Activated CD4-positive, CD25-positive, alpha-beta regulatory T cell (primary cell): Measurements from ENCODE around the gene SAMD3.
"Not testable (repeated sequence)": the region's sequence is repeated elsewhere in the genome, so short reads cannot be mapped to it uniquely, and the experiment has no call there.

Experiments used
- DNase-seq, 4 experiments: peaks; one replicate each; lab custom pipeline; 2025; lab: John Stamatoyannopoulos, UW

Gene SAMD3

GRCh38 chr6:130129762-130130246, 92.9 kb downstream of the SAMD3 start:
- DNase-seq, result no peak

- DNase-seq, result no peak
These were observed 94.4 kb downstream of the SAMD3 start for GRCh38 chr6:130128326-130128725.

- no peak for DNase-seq
These were observed 95.6 kb downstream of the SAMD3 start for GRCh38 chr6:130127195-130127594.

- no peak for DNase-seq
These were observed 100.5 kb downstream of the SAMD3 start for GRCh38 chr6:130122243-130122642.

- no peak for DNase-seq
These were observed 102.0 kb downstream of the SAMD3 start for GRCh38 chr6:130120731-130121130.

- DNase-seq, result no peak
These were observed 103.5 kb downstream of the SAMD3 start for GRCh38 chr6:130119211-130119610.

- DNase-seq, result no peak
These were observed 104.5 kb downstream of the SAMD3 start for GRCh38 chr6:130118236-130118635.

GRCh38 chr6:130117187-130117701, 105.5 kb downstream of the SAMD3 start:
- not testable (repeated sequence) for DNase-seq

GRCh38 chr6:130116273-130116672, 106.5 kb downstream of the SAMD3 start:
- no peak for DNase-seq

GRCh38 chr6:130115036-130115435, 107.7 kb downstream of the SAMD3 start:
- DNase-seq, result no peak

GRCh38 chr6:130113201-130113710, 109.5 kb downstream of the SAMD3 start:
- DNase-seq, result no peak

GRCh38 chr6:130111031-130111430, 111.7 kb downstream of the SAMD3 start:
- DNase-seq, result no peak

- DNase-seq, result no peak
These were observed 115.0 kb downstream of the SAMD3 start for GRCh38 chr6:130107710-130108109.

- DNase-seq, result no peak
These were observed 116.6 kb downstream of the SAMD3 start for GRCh38 chr6:130105996-130106704.

GRCh38 chr6:130099119-130099518, 123.6 kb downstream of the SAMD3 start:
- no peak for DNase-seq

GRCh38 chr6:130098317-130098716, 124.4 kb downstream of the SAMD3 start:
- no peak for DNase-seq
